Activated naive CD4-positive, alpha-beta T cell treated with anti-CD3 and anti-CD28 coated beads, Interleukin-2, amount 50 U/mL, for 16 hours (primary cell): ENCODE data around the gene TUBB6.

Experiments used
- DNase-seq: peaks from one replicate; pipeline ENCODE4 v3.0.0-alpha.2; 2020

TUBB6 gene

DNA sequence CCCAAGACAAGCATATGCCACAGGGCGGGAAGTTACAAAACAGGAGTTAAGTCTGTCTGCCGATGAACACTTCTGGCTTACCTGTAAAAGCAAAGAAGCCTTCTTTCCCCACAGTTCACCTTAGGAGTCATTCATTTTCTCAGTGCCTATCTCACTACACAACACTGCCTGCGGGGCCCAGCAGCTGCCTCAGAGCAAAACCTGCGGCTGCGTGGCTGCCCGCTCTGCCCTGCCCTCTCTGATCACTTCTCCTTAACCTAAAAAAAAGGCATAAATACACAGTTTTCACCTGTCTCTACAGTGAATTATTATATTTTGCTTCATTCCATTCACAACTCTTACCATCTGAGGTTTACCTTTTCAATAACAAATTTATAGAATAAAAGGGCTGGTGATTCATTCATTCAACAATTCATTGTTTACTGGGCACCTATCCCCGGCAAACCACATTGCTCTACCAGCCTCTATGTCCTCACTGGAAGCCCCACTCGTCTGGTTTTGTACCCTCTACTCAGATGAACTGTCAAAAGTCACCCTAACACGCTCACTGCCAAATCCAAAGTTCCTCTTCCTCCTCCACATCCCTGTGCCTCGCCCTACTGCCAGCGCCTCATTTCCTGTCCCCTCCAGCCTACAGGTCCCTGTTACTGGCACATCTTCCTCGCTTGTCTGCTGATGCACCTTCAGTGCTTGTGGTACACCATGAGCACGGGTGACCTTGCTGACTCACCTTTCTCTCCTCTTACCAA is 37.6 kb downstream of the TUBB6 start:
- no peak for DNase-seq

DNA sequence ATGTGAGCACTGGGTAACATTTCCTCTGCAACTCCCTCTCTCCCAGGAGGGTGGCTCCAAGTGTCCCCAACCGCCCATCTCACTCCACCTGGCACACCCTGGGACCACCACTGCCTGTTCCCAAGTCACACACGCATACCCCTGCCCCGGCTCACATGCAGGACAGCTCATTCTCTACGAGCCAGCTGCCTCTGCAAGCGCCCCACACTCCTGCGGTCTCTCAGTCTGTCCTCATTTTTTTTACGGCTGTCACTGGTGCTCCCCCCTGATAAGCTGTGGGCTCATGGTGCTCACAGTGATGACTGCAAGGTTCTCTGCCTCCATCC is 38.2 kb downstream of the TUBB6 start:
- DNase-seq = no peak

DNA sequence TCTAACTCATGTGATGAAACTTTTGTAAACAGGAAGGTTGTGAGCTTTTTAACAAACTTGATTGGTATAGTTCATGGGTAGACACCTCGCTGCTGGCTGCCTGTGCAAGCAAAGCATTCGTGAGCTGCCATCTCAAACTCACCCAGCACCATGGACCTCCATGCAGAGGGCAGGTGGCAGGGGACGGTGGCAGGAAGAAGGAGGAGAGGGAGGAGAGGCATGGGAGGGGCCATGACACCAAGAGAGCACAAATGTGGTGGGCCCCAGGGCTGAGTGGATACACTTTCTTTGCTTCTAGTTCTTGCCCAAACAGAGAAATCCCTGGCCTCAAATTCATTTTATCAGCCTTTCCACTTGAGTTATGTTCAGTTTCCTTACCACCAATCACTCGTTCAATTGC is 39.9 kb downstream of the TUBB6 start:
- no peak for DNase-seq

DNA sequence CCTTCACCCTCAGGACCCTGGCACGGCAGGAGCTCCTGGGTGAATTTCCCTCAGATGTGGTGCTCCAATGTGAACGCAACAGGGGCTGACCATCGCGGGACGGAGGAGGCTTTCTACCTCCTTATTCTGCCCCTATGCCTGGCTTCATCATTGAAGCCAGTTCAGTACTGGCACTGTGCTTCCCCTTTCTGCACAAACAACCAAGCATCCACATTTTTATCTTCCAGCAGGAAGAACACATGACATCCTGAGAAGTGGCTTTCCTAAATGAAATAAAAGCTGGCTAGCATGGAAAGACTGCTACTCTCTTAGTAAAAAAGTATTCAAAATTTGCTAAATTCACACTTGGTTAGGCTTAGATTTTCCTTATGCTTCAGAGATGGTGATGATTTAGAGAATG is 44.1 kb downstream of the TUBB6 start:
- DNase-seq = no peak

DNA sequence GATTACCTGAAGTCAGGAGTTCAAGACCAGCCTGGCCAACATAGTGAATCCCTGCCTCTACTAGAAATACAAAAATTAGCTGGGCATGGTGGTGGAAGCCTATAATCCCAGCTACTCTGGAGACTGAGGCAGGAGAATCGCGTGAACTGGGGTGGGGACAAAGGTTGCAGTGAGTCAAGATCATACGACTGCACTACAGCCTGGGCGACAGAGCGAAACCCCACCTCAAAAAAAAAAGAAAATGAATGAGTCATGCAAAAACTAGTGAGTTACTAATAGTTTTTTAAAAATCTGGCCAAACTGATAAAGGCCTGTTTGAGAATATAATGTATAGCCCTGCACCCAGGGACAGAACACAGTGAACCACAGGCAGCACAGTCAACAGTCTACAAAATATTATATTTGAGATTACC is 51.5 kb downstream of the TUBB6 start:
- DNase-seq = no peak

DNA sequence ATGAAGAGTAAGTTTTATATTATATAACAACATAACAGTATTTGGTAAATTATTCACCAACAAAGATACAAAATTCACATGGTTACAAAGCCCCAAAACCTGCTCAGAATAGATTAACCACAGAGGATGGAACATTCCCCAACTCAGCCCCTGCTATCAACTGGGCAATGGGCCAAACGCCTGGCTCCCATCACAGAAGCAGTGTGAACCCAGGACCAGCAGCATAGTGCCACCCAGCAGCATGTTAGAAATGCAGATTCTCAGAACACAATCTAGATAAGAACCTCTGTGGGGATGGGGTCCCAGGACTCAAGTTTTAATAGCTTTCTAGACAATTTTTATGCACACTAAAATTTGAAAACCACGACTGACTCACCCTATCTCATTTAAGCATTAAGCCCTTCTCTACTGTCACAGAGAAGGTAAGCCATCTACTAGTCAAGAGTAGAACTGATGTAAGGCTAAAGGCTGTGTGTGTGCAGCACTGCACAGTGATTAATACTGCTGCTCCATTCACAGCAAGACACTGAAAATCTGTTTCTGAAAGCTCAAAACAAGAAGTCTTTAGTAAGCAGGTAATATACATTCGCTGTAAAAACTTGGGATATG is 53.8 kb downstream of the TUBB6 start:
- DNase-seq = no peak

DNA sequence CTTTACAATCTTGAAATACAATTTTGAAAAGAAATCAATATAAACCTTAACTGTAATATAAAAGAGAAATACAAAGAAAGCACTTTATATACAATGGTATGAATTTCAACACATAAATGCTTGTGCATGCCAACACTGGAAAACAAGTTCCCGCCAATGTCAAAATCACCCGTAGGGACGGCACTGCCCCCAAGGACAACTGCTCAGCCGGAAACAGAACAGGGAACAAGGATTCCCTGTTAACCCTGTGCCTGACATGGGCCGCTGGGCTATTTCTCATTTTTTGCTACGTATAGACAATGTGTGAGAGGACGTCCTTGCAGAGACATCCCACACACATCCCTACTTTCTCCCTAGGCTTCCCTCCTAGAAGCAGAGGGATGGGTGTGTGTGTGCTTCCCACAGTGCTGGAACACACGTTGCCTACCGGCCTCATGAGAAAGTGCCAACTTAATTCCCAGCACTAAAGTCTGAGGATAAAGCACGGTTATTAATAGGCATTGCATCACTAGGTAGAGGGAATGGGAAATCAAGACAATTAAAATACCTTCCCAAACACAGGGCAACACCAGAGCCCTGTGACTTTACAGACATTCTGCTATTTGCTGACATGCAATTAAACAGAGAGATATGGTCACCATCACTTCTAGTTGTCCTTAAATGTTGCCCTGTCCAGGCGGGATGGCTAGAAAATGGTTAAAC is 54.6 kb downstream of the TUBB6 start:
- no peak for DNase-seq

DNA sequence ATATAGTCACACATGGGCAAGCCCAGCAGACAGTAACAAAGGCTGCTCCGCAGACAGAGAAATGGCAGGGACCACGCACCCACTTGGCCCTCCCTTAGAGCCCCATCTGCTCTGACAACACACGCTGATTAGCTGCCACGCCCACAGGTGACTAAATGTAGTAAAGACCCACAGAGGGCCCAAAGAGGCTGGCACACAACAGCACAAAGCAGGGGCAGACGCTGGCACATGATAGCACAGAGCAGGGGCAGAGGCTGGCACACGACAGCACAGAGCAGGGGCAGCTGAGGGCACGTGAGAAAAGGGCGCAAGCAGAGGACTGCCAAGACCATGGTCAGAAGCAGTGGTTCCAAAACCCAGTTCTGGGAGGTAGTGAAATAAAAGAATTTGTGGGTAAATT is 58.3 kb downstream of the TUBB6 start:
- no peak for DNase-seq

DNA sequence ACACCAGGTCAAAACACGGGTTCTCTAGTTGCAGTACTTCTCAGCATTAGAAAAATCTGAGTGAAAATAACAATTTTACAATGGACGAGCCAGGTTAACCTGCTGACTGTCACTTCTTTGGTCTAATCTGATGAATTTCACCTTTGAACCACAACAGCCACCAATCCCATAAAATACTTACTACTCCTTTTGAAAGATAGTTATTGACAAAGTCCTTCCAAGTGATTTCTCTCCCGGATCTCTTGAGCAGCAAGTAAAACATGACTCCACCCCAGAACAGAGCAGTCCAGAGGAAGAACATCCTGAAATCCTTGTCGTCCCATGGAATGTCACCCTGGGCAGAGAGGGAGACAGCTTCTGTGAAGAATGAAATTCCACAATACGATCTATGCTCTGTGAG is 58.7 kb downstream of the TUBB6 start:
- no peak for DNase-seq

DNA sequence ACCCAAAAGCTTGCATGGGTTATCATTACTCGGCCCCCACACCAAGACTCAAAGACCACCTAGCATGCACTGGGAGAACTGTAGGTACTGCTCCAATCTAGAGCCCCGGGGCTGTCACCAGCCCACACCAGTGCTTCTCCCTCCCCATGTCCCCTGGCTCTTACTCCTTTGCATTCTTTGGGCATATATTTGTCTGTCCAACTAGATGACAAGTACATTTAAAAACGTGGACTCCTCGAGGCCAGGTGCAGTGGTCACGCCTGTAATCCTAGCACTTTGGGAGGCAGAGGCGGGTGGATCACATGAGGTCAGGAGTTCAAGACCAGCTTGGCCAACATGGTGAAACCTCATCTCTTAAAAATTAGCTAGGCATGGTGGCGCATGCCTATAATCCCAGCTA is 61.2 kb downstream of the TUBB6 start:
- no peak for DNase-seq

DNA sequence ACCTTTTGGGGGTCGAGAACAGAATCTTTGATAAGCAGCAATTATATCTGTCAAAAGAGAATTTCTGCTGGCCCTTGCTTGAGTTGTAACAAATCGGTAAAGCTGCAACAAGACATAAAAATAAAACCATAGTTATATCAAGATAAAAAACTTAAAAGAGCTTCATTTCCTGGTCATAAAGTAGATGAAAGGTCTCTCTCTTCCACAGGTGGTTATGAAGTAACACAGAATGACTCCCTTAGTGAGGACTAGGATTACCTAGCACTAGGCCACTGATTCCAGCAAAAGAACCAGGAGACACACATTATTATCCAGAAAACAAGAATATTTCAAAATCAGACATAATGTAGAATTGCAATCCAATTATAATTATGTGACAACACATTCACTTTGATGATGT is 63.5 kb downstream of the TUBB6 start:
- DNase-seq = no peak

DNA sequence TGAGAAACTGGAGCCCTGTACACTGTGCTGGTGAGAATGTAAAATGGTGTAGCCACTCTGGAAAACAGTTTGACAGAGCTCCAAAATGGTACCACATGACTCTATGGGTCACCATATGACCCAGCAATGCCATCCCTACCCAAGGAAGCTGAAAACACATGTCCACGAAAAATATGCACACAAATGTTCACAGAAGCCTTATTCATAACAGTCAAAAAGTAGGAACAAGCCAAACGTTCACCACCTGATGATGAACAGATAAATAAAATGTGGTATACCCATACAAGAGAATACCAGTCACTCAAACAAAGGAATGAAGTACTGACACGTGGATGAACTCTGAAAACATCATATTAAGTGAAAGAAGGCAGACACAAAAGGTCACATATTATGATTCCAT is 64.4 kb downstream of the TUBB6 start:
- DNase-seq = no peak

DNA sequence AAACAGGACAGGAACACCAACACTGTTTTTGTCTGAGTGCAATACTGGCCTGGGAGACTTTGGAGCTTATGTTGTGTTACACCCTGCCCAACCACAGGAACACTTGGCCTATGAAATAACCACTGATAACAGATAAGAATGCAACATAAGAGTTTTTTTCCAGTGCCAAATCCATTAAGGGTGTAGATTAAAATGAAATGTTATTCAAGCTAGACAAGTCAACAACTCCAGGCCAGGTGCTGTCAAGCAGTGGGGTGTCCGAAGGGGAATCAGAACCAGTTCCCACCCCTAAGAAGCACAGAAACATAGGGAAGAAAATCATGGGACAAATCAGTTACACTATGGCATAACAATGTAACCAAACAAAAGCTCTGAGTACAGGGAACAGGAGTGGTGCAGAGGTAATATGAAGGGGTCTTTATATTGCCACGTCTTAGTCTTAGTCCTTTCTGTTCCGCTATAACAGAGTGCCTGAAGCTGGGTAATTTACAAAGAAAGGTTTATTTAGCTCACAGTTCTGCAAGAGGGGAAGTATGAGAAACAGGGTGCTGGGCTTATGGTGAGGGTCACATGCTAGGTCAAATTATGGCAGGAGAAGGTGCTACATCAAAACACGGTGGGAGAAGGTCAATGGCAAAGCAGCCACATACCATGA is 65.2 kb downstream of the TUBB6 start:
- no peak for DNase-seq

DNA sequence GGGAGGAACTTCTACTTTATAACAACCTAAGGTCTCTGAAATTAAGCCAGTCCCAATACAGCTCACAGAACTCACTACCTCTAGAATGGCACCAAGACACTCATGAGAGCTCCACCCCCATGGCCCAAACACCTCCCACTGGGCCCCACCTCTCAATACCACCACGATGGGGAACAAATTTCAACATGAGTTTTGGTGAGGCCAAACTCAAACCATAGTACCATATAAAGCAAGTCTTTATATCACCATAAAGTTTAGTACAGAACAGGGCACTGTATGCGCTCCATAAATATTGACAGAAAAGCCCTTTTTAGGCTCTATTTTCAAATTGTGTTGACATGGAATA is 65.7 kb downstream of the TUBB6 start:
- DNase-seq = no peak

DNA sequence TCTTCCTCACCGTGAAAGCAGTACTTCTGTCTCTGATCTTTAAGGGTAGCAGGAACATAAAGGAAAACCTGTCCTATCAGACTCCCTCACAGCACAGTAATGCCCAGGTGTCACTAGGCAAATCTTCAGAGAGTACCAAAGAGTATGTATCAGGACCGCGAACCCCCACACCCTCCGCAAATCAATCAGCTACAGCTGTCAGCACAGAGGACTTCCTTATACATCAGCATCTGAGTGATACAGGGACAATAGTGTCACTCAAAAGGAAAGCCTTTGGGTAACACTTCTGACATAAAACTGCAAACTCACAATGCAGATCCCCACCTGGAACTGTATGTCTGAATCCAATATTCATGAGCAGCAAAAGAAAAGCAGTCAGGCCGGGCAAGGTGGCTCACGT is 66.4 kb downstream of the TUBB6 start:
- no peak for DNase-seq
